ENCODE results near the gene FGGY.

The FGGY gene

GRCh38 chr1:59418363-59419144 lies 121.7 kb downstream of the FGGY start:
- no peak for DNase-seq

- no peak for DNase-seq
Measured at GRCh38 chr1:59419361-59420140, 122.7 kb downstream of the FGGY start.

GRCh38 chr1:59421232-59421920 lies 124.5 kb downstream of the FGGY start:
- DNase-seq, result no peak

GRCh38 chr1:59422921-59423575 lies 126.2 kb downstream of the FGGY start:
- no peak for DNase-seq

- no peak for DNase-seq
Measured at GRCh38 chr1:59427155-59427554, 130.3 kb downstream of the FGGY start.

- no peak for DNase-seq
Measured at GRCh38 chr1:59427784-59428183, 130.9 kb downstream of the FGGY start.

- DNase-seq, result no peak
Measured at GRCh38 chr1:59428828-59429227, 131.9 kb downstream of the FGGY start.

GRCh38 chr1:59429656-59430055 lies 132.8 kb downstream of the FGGY start:
- no peak for DNase-seq

- DNase-seq, result no peak
Measured at GRCh38 chr1:59431566-59432294, 134.8 kb downstream of the FGGY start.

- DNase-seq, result no peak
Measured at GRCh38 chr1:59432531-59433439, 135.9 kb downstream of the FGGY start.

- no peak for DNase-seq
Measured at GRCh38 chr1:59433440-59433813, 136.5 kb downstream of the FGGY start.

- DNase-seq, result no peak
Measured at GRCh38 chr1:59434336-59434735, 137.4 kb downstream of the FGGY start.

- DNase-seq, result no peak
Measured at GRCh38 chr1:59436637-59437036, 139.7 kb downstream of the FGGY start.

GRCh38 chr1:59438058-59438560 lies 141.2 kb downstream of the FGGY start:
- no peak for DNase-seq

- no peak for DNase-seq
Measured at GRCh38 chr1:59442492-59442891, 145.6 kb downstream of the FGGY start.

- no peak for DNase-seq
Measured at GRCh38 chr1:59443310-59443709, 146.4 kb downstream of the FGGY start.

GRCh38 chr1:59444520-59444919 lies 147.6 kb downstream of the FGGY start:
- DNase-seq, result no peak

- no peak for DNase-seq
Measured at GRCh38 chr1:59445040-59445439, 148.1 kb downstream of the FGGY start.

- no peak for DNase-seq
Measured at GRCh38 chr1:59446257-59446901, 149.5 kb downstream of the FGGY start.

- no peak for DNase-seq
Measured at GRCh38 chr1:59452026-59452425, 155.1 kb downstream of the FGGY start.

- DNase-seq, result no peak
Measured at GRCh38 chr1:59452559-59452958, 155.7 kb downstream of the FGGY start.
